ENCODE results near the gene LIPG.

Gene LIPG

DNA sequence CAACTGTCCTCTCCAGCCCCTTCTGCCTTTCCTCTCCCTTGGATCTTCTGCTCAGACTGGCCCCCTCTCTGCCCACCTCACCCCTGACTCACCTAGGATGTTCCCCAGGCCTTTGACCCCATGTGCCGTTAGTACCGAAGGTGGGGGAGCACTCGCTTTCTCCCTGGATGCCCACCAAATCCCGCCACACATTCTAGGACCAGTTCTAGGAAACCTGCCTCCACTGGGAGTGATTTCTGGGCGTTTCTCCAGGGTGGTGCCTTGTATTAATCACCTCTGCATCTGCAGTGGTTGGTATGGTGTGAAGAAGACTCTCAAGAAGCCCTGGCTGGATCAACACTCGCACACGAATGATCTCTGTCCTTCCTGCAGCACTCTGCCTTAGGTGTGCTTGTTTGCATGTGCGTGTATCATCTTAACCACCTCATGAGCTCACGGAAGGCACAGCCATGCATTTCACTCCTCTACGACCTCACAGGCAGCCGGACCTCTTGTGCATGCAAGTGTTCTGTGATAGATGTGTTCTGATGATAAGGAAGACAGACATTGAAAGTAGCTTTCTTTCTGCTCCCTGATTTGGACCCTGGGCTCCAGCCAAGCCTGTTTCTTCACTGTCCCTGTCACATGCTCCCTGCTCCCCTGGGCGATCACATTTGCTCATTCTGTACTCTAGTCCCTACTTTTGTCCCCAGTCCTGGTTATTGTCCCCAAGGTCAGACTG, 69.4 kb downstream of the LIPG start:
- no peak for DNase-seq (ENCODE audit: low read depth in 2 of 2, low spot score in 1 of 2)

DNA sequence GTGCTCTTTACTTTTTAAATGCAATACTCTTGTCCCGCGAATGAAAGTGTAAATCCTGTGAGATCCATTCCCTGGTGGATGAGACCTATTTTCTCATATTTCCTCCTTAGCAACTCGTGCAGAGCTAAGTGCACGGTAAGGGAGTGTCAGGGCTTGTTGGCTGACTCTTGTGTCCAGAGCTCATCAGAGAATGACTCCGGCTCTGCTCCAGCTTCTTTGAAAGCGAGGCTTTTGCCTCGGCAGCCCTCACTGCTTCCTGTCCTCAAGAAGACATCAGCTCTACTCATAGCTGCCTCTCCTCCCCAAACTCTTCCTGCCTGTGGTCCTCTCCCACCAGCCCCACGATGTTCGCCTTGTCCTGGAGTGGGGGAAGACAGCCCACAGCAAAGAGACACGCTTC, 70.7 kb downstream of the LIPG start:
- no peak for DNase-seq (ENCODE audit: low read depth in 2 of 2, low spot score in 1 of 2)

DNA sequence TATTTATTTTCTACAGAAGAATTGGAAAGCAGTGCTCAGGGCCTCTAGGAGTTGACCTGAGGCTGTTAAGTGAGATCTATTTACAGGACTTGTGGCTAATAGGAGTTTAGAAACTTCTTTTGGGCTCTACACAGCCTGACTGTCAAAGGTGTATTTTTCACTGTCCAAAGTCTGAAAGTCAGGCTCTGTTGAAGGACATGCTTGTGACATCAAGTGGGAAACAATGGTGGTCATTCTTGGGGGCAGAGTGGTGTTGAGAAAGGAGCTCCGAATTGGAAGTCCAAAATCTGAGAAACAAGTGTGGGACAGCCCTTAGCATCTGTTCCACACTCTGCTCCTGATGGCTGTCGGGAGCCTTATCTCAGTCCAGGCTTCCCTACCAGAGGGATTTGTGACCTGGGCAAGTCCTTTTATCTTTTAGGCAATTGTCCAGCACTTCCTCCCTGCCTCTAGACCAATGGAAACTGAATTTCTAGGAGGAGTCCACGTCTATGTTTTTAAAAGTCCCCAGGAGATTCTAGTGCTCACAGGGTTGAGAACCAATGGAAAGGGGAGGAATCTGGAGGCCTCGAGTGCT, 76.4 kb downstream of the LIPG start:
- no peak for DNase-seq (ENCODE audit: low read depth in 2 of 2, low spot score in 1 of 2)

DNA sequence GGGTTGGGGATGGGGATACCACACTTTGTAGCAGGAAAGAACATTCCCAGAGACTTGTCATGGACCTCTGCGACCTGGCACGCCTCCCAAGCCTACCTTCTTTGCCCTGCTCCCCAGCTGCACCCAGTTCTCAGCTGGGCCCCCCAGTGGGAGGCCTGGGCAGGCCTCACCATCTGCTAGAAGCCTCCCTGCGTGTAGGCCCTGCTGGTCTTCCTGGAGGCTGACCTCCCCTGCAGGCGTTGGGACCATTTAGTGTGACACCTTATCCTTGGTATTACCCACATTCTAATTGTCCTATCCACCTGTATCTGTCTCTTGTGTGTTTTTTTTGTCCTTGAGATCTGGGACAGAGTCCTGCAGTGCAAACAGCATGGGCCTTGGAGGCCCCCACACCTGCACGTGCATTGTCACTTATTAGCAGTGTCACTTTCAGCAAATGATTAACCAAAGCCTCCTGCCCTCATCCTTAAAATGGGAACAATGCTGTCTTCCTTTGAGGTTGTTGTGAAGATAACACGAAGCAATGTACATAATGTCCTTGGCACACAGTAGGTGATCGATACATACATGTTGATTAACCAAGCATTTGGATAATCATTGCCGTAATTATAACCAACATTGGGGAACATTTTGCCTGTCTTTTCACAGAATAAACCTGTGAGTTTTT, 77.2 kb downstream of the LIPG start:
- no peak for DNase-seq (ENCODE audit: low read depth in 2 of 2, low spot score in 1 of 2)

DNA sequence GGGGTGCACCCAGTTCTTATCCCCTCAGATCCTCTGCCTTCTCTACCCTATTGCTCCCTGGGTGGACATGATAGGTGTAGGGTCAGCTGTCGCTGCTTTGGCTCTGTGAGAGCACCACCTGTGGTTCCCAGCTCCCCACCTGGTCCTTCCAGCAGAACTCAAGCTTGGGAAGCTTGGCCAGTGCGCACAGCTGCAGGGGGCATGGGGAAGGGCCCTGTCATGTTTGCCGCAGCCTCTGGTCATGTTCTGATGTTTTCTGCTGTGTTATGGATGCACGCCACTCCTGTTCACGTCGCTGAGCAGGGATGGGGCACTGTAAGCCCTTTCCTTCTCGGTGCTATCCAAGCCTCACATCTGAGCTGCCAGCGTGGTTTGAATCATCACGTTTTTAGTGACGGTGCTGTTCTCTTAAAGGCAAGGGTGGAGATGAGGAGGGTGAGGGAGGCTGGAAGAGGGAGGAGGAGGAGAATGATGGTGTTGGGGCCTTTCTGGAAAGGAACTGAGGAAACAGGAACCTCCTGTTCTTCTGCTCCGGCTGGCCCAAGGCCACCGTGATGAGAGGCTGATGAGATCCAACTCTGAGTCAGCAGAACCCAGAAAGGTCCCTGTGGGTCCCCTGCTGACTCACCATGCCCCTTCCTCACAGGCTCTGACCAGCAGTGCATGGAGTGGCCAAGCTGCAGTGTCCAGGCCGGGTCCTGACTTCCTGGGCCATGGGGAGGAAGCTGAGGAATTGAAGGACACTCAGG, 78.0 kb downstream of the LIPG start:
- DNase-seq (ENCODE audit: low read depth in 2 of 2, low spot score in 1 of 2) = no peak

DNA sequence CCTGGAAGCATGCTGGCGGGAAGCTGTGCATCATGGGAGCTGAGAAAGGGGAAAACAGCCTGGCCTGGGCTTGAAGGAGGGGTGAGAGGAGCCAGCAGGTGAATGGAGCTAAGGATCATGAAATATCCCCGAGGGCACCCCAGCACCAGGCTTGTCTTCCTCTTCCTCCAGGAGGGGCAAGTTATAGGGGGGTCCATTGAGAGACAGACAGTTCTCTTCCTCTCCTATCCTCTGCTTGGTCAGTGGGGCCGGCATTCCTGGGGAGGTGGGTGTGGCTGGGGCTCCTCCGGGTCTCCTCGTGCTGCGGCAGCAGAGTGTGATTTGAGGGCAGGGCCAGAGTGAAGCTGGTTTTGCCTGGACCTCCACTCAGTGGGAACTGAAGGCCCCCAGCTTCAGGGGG, 78.9 kb downstream of the LIPG start:
- DNase-seq (ENCODE audit: low read depth in 2 of 2, low spot score in 1 of 2) = no peak

DNA sequence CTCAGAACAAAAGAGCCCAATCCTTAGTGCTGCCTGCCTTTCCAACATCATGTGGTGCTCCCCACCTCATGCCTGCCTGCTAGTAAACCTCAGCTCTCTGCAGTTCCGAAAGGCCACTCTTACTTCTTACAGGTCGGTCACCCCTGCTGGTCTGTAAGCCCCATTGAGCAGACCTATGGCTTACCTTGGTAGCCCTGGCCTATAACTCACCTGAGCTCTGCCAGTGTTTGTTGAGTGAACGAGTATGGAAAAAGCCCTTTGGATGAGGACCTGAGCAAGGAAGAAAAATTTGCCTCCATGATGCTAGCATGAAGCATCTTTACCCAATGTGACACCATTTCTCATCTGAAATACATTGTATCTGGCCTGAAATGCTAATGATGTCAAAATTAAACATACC, 83.3 kb downstream of the LIPG start:
- DNase-seq (ENCODE audit: low read depth in 2 of 2, low spot score in 1 of 2) = no peak

DNA sequence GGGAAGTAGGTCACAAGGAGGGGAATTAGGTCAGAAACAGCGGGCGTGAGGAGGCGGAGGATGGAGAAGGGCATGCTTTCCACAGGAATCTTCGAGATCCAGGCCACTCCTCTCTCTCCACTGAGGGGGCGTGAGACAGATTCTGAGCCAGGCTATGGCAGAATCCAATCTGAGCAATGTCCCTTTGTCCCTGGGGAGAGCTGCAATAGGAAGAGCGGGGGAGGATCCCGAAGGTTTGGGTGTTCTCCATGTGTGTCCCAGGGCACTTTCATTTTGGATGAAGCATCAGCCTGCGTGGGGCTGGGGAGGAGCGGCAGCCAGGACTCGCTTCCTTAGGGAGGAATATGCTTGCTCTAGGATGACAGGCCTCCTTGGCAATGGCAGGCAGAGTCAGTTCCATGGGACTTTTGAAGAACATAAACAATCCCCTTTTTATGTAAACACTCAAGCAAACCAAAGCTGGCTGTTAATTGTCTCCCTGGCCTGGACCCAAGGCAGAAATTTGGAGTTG, 84.0 kb downstream of the LIPG start:
- no peak for DNase-seq (ENCODE audit: low read depth in 2 of 2, low spot score in 1 of 2)

DNA sequence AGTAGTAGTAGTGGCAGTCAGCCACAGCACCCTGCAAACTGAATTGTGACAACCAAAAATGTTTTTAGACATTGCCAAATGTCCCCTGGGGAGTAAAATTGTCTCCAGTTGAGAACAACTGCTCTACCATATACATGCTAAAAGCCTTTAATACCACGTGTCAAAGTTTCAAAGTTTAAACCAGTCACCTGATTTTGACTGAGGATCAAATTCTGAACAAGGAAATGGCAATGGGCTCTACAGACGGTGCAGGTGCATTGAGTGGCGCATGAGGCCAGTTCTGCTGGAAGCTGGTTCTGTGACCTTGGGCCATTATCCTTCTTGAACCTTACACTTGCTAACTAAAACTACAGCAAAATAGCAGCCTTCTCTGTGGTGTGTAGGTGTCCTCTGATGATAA, 85.0 kb downstream of the LIPG start:
- DNase-seq (ENCODE audit: low read depth in 2 of 2, low spot score in 1 of 2) = no peak

DNA sequence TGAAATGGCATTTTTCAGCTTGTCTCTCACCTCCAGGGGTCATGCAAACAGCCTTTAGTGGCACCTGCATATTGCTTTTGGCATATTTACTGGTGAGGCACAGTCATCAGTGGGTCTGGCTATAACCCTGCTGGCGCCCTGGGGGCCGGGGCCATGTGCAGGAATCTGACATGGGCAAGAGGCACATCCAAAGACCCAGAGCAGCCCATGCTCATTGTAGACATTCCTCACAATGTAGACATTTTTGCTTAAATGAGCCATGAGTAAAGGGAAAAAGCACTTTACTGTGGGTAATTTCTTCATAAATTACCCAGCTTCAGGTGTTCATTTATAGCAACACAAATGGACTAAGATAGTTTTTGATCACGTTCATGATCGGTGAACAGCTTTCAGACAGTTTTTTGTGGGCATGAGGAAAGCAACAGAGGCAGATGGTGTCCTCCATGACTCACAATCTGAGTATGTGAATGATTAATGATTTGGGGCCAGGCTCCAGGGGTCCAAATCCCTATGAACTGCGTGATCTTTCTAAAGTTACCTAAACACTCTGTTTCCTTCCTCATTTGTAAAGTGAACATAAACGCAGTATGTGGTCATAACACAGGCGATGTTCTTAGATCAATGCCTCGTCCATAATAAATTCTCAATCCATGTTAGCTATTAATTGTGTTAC, 85.8 kb downstream of the LIPG start:
- DNase-seq (ENCODE audit: low read depth in 2 of 2, low spot score in 1 of 2) = no peak

DNA sequence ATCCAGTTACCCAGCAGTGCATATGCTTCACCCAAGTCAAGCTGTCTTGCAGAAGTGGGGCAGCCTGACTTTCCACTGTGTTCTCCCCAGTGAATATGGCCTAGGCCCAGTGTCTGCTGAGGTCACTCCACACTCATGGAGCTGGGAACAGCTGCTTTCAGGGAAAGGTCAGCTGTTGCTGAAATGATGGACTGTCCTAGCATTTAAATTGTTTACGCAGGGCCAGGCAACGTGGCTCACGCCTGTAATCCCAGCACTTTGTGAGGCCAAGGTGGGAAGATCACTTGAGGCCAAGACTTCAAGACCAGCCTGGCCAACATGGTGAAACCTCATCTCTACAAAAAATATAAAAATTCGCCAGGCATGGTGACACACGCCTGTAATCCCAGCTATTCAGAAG, 86.5 kb downstream of the LIPG start:
- DNase-seq (ENCODE audit: low read depth in 2 of 2, low spot score in 1 of 2) = no peak
